IMR-90 (cell line): ENCODE results near the gene WDR45B. TPM values are rescaled to one million over a fixed set of nuclear protein-coding genes. Genes with fewer than 3 reads are reported as not detected.

Experiments
- ATAC-seq: fragments of 200-7000 bp; cut with Tn5 transposase; 2 replicates; pipeline ENCODE4 v1.9.1; 2020; ENCODE audit warnings: low read depth, mild to moderate bottlenecking, moderate library complexity
- BruUV-seq: library from RNA; stranded (reverse); fragments of 400-500 nt; replicated peaks from 2 replicates; lab custom pipeline; 2021; lab: Mats Ljungman, UMichigan
- CTCF ChIA-PET: fragments of 300-600 bp; formaldehyde crosslinking; extraction: SDS; loops from one replicate; lab custom pipeline; 2021; ENCODE audit warnings: antibody characterized with exemption; lab: Yijun Ruan, JAX
- POLR2A ChIA-PET: fragments of 300-600 bp; sonication (Branson Sonifier 250); formaldehyde crosslinking; loops from one replicate; lab custom pipeline; 2022; ENCODE audit warnings: antibody characterized with exemption; ENCODE audit not compliant: unreplicated experiment; lab: Charles Lee
- DNase-seq: peaks from one replicate; pipeline ENCODE4 v3.0.0; 2013
- H2AFZ ChIP-seq: replicated peaks from 2 replicates; pipeline ENCODE3; 2013; ENCODE audit warnings: low read length, mild to moderate bottlenecking; ENCODE audit not compliant: poor library complexity
- H2AK5ac ChIP-seq: 2 replicates; pipeline ENCODE4 v1.6.1; 2013; ENCODE audit warnings: low read depth, low read length, inconsistent platforms
- H2AK9ac ChIP-seq: replicated peaks from 2 replicates; pipeline ENCODE3; 2013; ENCODE audit warnings: mild to moderate bottlenecking, low read depth, low read length, moderate library complexity; ENCODE audit not compliant: poor library complexity
- H2BK120ac ChIP-seq: 2 replicates; pipeline ENCODE4 v1.6.1; 2013; ENCODE audit warnings: low read depth, low read length, inconsistent platforms
- H2BK15ac ChIP-seq: 3 replicates; pipeline ENCODE4 v1.6.1; 2013; ENCODE audit warnings: low read depth, low read length, inconsistent platforms
- H2BK20ac ChIP-seq: 2 replicates; pipeline ENCODE4 v1.6.1; 2013; ENCODE audit warnings: low read depth, mild to moderate bottlenecking, inconsistent platforms, low read length, moderate library complexity
- H2BK5ac ChIP-seq: 2 replicates; pipeline ENCODE4 v1.6.1; 2013; ENCODE audit warnings: mild to moderate bottlenecking, low read depth, low read length, inconsistent platforms; ENCODE audit not compliant: poor library complexity, severe bottlenecking
- H3K14ac ChIP-seq: replicated peaks from 2 replicates; pipeline ENCODE4 v1.6.1; 2013; ENCODE audit warnings: low read depth, low read length, inconsistent platforms
- H3K18ac ChIP-seq: 2 replicates; pipeline ENCODE4 v1.6.1; 2013; ENCODE audit warnings: low read depth, low read length, control low read depth
- H3K23ac ChIP-seq: 2 replicates; pipeline ENCODE4 v1.6.1; 2013; ENCODE audit warnings: low read depth, low read length, inconsistent platforms
- H3K27ac ChIP-seq: 2 replicates; pipeline ENCODE4 v1.5.1; 2013; ENCODE audit warnings: mild to moderate bottlenecking, control low read depth, low read length; ENCODE audit not compliant: insufficient read depth
- H3K27me3 ChIP-seq: 2 replicates; pipeline ENCODE4 v1.6.1; 2013; ENCODE audit warnings: low read length; ENCODE audit not compliant: control insufficient read depth, insufficient read depth
- H3K36me3 ChIP-seq: 2 replicates; pipeline ENCODE4 v1.6.1; 2013; ENCODE audit warnings: low read length, mixed read lengths; ENCODE audit not compliant: control insufficient read depth, insufficient read depth
- H3K4ac ChIP-seq: 2 replicates; pipeline ENCODE4 v1.6.1; 2013; ENCODE audit warnings: low read depth, low read length, inconsistent platforms
- H3K4me1 ChIP-seq: 2 replicates; pipeline ENCODE4 v1.6.1; 2013; ENCODE audit warnings: low read length, mixed read lengths; ENCODE audit not compliant: control insufficient read depth, insufficient read depth
- H3K4me2 ChIP-seq: 2 replicates; pipeline ENCODE4 v1.6.1; 2013; ENCODE audit warnings: low read depth, mild to moderate bottlenecking, control low read depth, low read length, moderate library complexity
- H3K4me3 ChIP-seq: 2 replicates; pipeline ENCODE4 v1.5.1; 2013; ENCODE audit warnings: low read depth, mild to moderate bottlenecking, control low read depth, low read length, moderate library complexity; ENCODE audit not compliant: insufficient read depth
- H3K56ac ChIP-seq: 2 replicates; pipeline ENCODE4 v1.6.1; 2013; ENCODE audit warnings: low read length, inconsistent platforms; ENCODE audit not compliant: insufficient read depth; ENCODE audit errors: extremely low read depth
- H3K79me1 ChIP-seq, 2 experiments: 2 replicates each; pipeline ENCODE4 v1.6.1; 2013; ENCODE audit warnings: low read length in 2 of 2, inconsistent platforms in 1 of 2, low read depth in 1 of 2
- H3K9ac ChIP-seq: 2 replicates; pipeline ENCODE4 v1.6.1; 2013; ENCODE audit warnings: low read depth, low read length, control low read depth
- H3K9me1 ChIP-seq: 2 replicates; pipeline ENCODE4 v1.6.1; 2013; ENCODE audit warnings: low read length, inconsistent platforms; ENCODE audit not compliant: insufficient read depth
- H3K9me3 ChIP-seq: 2 replicates; pipeline ENCODE4 v1.6.1; 2013; ENCODE audit warnings: low read length; ENCODE audit not compliant: control insufficient read depth, insufficient read depth
- H4K20me1 ChIP-seq: 2 replicates; pipeline ENCODE4 v1.6.1; 2013; ENCODE audit warnings: low read length, inconsistent platforms; ENCODE audit not compliant: insufficient read depth
- H4K5ac ChIP-seq: 2 replicates; pipeline ENCODE4 v1.6.1; 2013; ENCODE audit warnings: mild to moderate bottlenecking, low read depth, low read length, control low read depth
- H4K8ac ChIP-seq, 2 experiments: 2 replicates each; pipeline ENCODE4 v1.6.1; 2013; ENCODE audit warnings: low read depth in 2 of 2, low read length in 2 of 2, control low read depth in 1 of 2, inconsistent platforms in 1 of 2
- H4K91ac ChIP-seq: 2 replicates; pipeline ENCODE4 v1.6.1; 2013; ENCODE audit warnings: low read depth, low read length, inconsistent platforms; ENCODE audit not compliant: insufficient read depth
- POLR2A ChIP-seq: IDR thresholded peaks from 2 replicates; pipeline ENCODE4 v1.6.1; 2012; ENCODE audit warnings: mild to moderate bottlenecking, low read depth, low read length
- SMC3 ChIP-seq: fragments of 150-350 bp; IDR thresholded peaks from 2 replicates; pipeline ENCODE4 v1.6.1; 2016; ENCODE audit warnings: low read depth, mild to moderate bottlenecking, antibody characterized with exemption, low read length, moderate library complexity
- WGBS, 2 experiments: methylation state at CpG; one replicate each; pipeline versions ENCODE4 v1.1.5 to v1.1.7; 2013; ENCODE audit warnings: missing lambda C conversion rate in 2 of 2; ENCODE audit not compliant: insufficient read length in 1 of 2; ENCODE audit errors: extremely low coverage in 2 of 2; 5-methylcytosine and 5-hydroxymethylcytosine counted together
- dilution Hi-C: fragments of 300-500 bp; cut with HindIII; formaldehyde crosslinking; loops from one replicate; pipeline ENCODE4 v1.14.3; 2018; ENCODE audit warnings: low sequenced_read_pairs; ENCODE audit not compliant: unreplicated experiment
- in situ Hi-C: fragments of 300-500 bp; cut with MboI; formaldehyde crosslinking; loops from 3 replicates; pipeline ENCODE4 v1.14.3; 2019; ENCODE audit warnings: low sequenced_read_pairs, inconsistent platforms, mixed read lengths
- intact Hi-C: fragments of 100-400 bp; cut with micrococcal nuclease; formaldehyde crosslinking; loops from 2 replicates; pipeline ENCODE4 v1.10.0; 2022
- polyA plus RNA-seq, 3 experiments: library from polyadenylated mRNA; depleted of rRNA; stranded (reverse); fragments of >200 nt; gene quantifications; 2 replicates each; pipeline ENCODE4 v1.2.3, GENCODE V29; 2012; ENCODE audit warnings: low replicate concordance in 1 of 3
- total RNA-seq: library from RNA; depleted of rRNA; stranded (reverse); fragments of >200 nt; gene quantifications from 2 replicates; pipeline ENCODE4 v1.2.3, GENCODE V29; 2012

Gene WDR45B
- total and polyA plus RNA-seq, 2 of the 4 experiments (the other 2 are of a cell fraction): 98.2 to 110 TPM

GRCh38 chr17:82636626-82637598 is 11.3 kb downstream of the WDR45B start:
- Histone ChIP-seq H3K4me2 (no peak overlapping the region), H3K9me3 (no peaks in the 10 kb centered on the region), H4K8ac (no peak overlapping the region), H3K27me3 (no peaks in the 10 kb centered on the region), H3K36me3 (peaks cover 34% of the 10 kb centered on the region), H3K4ac (no peak overlapping the region), H3K14ac (no peak overlapping the region), H2AFZ (no peak overlapping the region), H2BK20ac (no peak overlapping the region), H3K4me1 (peaks cover 1% of the 10 kb centered on the region; the same call in 1 of the 2 replicates), H3K4me3 (no peak overlapping the region), H2BK120ac (no peak overlapping the region), H2AK5ac (no peak overlapping the region), H3K23ac (no peak overlapping the region), H3K9me1 (peaks cover 10% of the 10 kb centered on the region; the same call in 1 of the 2 replicates), H4K91ac (no peak overlapping the region), H2BK5ac (no peak overlapping the region), H3K27ac (no peak overlapping the region), H3K79me1 (peaks cover 26 to 69% of the 10 kb centered on the region in 2 experiments), H2AK9ac (no peak overlapping the region), H3K9ac (no peak overlapping the region), H4K5ac (no peak overlapping the region), H2BK15ac (no peak overlapping the region), H3K18ac (no peak overlapping the region), H4K20me1 (peaks cover 77% of the 10 kb centered on the region), H3K56ac (no peak overlapping the region)
- intact Hi-C loops (no loop called here), dilution Hi-C loops (no loop called here), in situ Hi-C loops (no loop called here)
- DNase-seq (no peak), ATAC-seq (no peak)
- ChIA-PET CTCF (interaction anchor here (0.6 to 0.7 kb wide), 2 partner anchors 26 to 143 kb away, joined by 3 to 4 read pairs; no protein-coding TSS in a partner anchor), POLR2A (no interaction called here)
- TF ChIP-seq POLR2A (no peak), SMC3 (no peak)
- WGBS, 2 experiments: 68% methylated on average over 3 of the region's 16 CpGs; no CpG with 5 or more reads in 1 of the 2 experiments
- no TSS peak for BruUV-seq
